ENCODE results near the gene PCP2.

The PCP2 gene

GRCh38 chr19:7596211-7596937 lies 37.1 kb downstream of the PCP2 start:
- no peak for DNase-seq

- peak in 2 of 5 donors; percentile 17 to 34 for DNase-seq
These were observed 37.9 kb downstream of the PCP2 start, which contains the start of gene CAMSAP3 for GRCh38 chr19:7595466-7596133. Gene CAMSAP3 (plus strand): TSS chr19:7595863. CDS start chr19:7596003, 140 bp downstream.

GRCh38 chr19:7590256-7590655 lies 43.3 kb downstream of the PCP2 start:
- DNase-seq = no peak

- no peak for DNase-seq
These were observed 43.7 kb downstream of the PCP2 start for GRCh38 chr19:7589822-7590221.

- DNase-seq = no peak
These were observed 51.1 kb downstream of the PCP2 start for GRCh38 chr19:7582446-7582845.

All from T-helper 1 cell (primary cell).